Esophagus (tissue), 2 donors: ENCODE results near the gene UBR3. TPM values are rescaled to one million over a fixed set of nuclear protein-coding genes. Genes with fewer than 3 reads are reported as not detected.

Experiments used
- H3K27ac ChIP-seq, 2 donors: one replicate each; pipeline ENCODE4 v1.5.1; 2013; ENCODE audit warnings: low read depth in 2 of 2, mild to moderate bottlenecking in 2 of 2, inconsistent platforms in 1 of 2, low read length in 1 of 2, moderate library complexity in 1 of 2
- H3K27me3 ChIP-seq, 2 donors: one replicate each; pipeline ENCODE4 v1.6.1; 2013; ENCODE audit warnings: low read length in 2 of 2, control low read depth in 1 of 2, mild to moderate bottlenecking in 1 of 2; ENCODE audit not compliant: insufficient read depth in 2 of 2, control insufficient read depth in 1 of 2
- H3K36me3 ChIP-seq, 2 donors: one replicate each; pipeline ENCODE4 v1.6.1; 2013; ENCODE audit warnings: low read length in 1 of 2; ENCODE audit not compliant: control insufficient read depth in 2 of 2, insufficient read depth in 2 of 2
- H3K4me1 ChIP-seq, 2 donors: one replicate each; pipeline ENCODE4 v1.6.1; 2013; ENCODE audit warnings: low read length in 1 of 2; ENCODE audit not compliant: control insufficient read depth in 2 of 2, insufficient read depth in 2 of 2
- H3K4me3 ChIP-seq, 2 donors: one replicate each; pipeline ENCODE4 v1.5.1; 2013; ENCODE audit warnings: low read length in 2 of 2, mild to moderate bottlenecking in 2 of 2, low read depth in 1 of 2, moderate library complexity in 1 of 2
- H3K9me3 ChIP-seq, 2 donors: one replicate each; pipeline ENCODE4 v1.6.1; 2013; ENCODE audit warnings: mild to moderate bottlenecking in 2 of 2, low read depth in 1 of 2, low read length in 1 of 2, moderate library complexity in 1 of 2; ENCODE audit not compliant: control insufficient read depth in 2 of 2, insufficient read depth in 1 of 2
- WGBS, 2 donors: extraction: QIAGEN DNeasy Blood & Tissue Kit; methylation state at CpG; one replicate each; pipeline ENCODE4 v1.1.7; 2013; 5-methylcytosine and 5-hydroxymethylcytosine counted together
- polyA plus RNA-seq, 2 donors: library from polyadenylated mRNA; stranded (reverse); fragments of 200-250 nt; gene quantifications; one replicate each; pipeline ENCODE4 v1.2.3, GENCODE V29; 2013
- donor health status: healthy with polysubstance abuse.
- donor health status: Bipolar disorder and iron deficiency.

Gene UBR3
- polyA plus RNA-seq, result 1 to 10 TPM; 9.8 TPM

- Histone ChIP-seq H3K4me1 (peaks cover 0 to 3% of the 10 kb centered on the region in 2 donors), H3K4me3 (peak within 1 kb of the TSS; percentile 84 to 97), H3K27me3 (no peaks in the 10 kb centered on the region), H3K9me3 (no peaks in the 10 kb centered on the region), H3K27ac (peak within 1 kb of the TSS; percentile 79 to 88), H3K36me3 (no peaks in the 10 kb centered on the region)
- 1% methylated on average over 90 to 104 of the region's 104 CpGs for WGBS, 2 donors
These were observed at the start of gene UBR3 for GRCh38 chr2:169827272-169828140. Gene UBR3 (plus strand): TSS chr2:169827454. CDS start chr2:169827508, 54 bp downstream.

DNA sequence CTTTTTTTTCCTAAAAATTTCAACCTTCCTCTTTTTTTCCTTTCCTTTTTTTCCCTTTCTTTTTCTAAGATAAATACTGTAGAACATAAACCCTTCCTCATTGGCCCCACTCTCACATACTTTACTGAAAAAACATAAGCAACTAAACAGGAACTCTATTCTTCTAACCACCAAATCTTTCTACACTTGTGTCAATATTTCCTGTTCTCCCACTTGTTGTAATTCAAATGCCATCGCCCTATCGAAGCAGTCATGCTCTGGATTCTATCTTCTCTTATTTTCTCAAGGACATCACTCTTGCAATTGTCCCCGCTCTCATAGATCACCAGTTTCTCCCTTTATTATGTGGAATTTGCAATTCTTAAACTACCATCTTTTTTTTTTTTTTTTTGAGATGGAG lies 48.8 kb upstream of the UBR3 start:
- Histone ChIP-seq H3K27ac (no peak overlapping the region), H3K4me3 (no peak overlapping the region), H3K4me1 (no peaks in the 10 kb centered on the region), H3K9me3 (no peaks in the 10 kb centered on the region), H3K36me3 (no peaks in the 10 kb centered on the region), H3K27me3 (no peaks in the 10 kb centered on the region)
- 84 to 87% methylated on average over 3 of the region's 3 CpGs for WGBS, 2 donors

DNA sequence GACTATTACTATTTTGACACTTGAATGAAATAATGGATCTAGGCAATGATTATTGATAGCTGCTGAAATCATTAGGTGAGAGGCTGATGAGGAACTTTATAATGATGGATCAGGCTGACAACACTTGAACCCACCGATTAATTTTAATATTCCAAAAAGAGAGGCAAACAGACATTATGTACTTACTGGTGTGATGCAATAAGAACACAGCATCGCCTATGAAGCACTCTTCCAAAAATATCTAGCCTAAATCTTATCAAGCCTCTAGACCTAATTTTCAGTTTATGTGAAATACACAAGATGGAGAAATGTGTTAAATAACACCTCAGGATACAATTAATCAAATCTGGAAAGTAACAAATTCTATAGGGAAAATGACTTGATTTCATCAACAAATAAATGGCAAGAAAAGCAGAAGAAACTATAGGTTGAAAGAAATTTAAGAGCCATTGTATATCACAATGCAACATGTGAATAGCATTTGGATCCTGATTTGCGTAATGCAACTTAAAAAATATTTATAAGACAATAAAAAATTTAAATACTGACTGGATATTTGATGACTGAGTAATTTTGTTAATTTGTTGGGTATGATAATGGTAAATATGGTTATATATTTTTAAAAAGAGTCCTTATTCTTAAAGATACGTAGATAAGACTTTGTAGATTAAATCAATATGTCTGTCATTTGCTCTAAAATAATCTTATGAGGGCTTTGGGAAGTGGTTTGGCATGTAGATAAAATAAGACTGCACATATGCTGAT lies 45.8 kb upstream of the UBR3 start:
- Histone ChIP-seq H3K27me3 (no peaks in the 10 kb centered on the region), H3K4me1 (no peaks in the 10 kb centered on the region), H3K27ac (no peak overlapping the region), H3K36me3 (no peaks in the 10 kb centered on the region), H3K9me3 (no peaks in the 10 kb centered on the region), H3K4me3 (no peak overlapping the region)
- 80 to 94% methylated on average over 4 of the region's 4 CpGs for WGBS, 2 donors

DNA sequence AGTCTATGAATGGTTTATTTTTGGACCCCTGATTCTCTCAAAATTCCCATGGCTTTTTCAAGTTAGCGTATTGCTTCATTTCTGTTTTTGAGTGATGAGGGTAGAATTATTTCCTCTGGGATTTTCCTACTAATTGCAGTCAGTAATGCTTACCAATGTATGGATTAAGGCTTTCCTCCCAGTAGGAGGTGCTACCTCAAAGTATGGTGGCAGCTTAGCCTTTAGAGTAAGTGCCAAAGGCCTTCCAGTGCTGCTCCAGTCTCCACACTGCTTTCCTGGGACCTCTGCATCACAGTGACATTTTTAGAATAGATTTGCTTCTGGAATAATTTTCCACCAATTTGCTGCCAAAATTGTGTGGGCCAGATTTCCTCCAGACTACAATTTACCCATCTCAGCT lies 44.7 kb upstream of the UBR3 start:
- Histone ChIP-seq H3K4me1 (no peaks in the 10 kb centered on the region), H3K27ac (no peak overlapping the region), H3K27me3 (no peaks in the 10 kb centered on the region), H3K36me3 (no peaks in the 10 kb centered on the region), H3K9me3 (no peaks in the 10 kb centered on the region), H3K4me3 (no peak overlapping the region)
- 87 to 93% methylated on average over 1 of the region's 1 CpG for WGBS, 2 donors

DNA sequence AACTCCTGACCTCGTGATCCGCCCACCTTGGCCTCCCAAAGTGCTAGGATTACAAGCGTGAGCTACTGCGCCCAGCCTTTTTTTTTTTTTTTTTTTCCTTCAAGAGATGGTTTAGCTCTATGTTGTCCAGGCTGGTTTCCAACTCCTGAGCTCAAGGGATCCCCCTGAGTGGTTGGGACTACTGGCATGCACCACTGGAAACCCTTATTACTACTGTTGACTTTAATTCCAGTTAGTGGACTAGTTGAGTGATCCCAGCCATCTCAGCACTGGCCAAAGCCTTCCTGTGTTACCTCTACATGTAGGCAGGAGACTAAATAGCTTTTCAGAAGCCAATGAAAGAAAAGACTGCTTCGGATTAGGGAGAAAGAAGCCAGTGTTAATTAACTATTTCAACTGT lies 36.7 kb upstream of the UBR3 start:
- H3K27ac ChIP-seq, result no peak overlapping the region
- 84 to 87% methylated on average over 3 to 5 of the region's 5 CpGs for WGBS, 2 donors
- H3K27me3 ChIP-seq, result no peaks in the 10 kb centered on the region
- H3K9me3 ChIP-seq, result no peaks in the 10 kb centered on the region
- no peaks in the 10 kb centered on the region for H3K36me3 ChIP-seq
- no peak overlapping the region for H3K4me3 ChIP-seq
- peaks cover 0 to 2% of the 10 kb centered on the region in 2 donors for H3K4me1 ChIP-seq

DNA sequence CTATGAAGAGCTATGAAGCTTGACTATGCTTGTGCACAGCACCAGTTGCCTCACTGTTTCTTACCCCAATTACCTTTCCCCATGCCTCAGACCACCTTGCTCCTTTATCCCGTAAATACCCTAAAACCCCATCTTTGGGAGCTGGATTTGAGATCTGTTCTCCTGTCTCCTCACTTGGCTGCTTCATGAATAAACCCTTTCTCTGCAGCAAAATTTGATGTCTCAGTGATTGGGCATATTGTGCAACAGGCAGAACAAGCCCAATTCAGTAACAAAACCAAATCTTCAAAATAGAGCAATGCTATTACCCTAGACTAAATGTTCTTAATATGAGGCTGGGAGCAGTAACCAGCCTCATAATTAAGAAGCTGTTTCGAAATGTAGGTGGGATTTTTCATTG lies 32.1 kb upstream of the UBR3 start:
- 74 to 95% methylated on average over 2 of the region's 2 CpGs for WGBS, 2 donors
- Histone ChIP-seq H3K27me3 (no peaks in the 10 kb centered on the region), H3K27ac (no peak overlapping the region), H3K9me3 (no peaks in the 10 kb centered on the region), H3K4me1 (no peaks in the 10 kb centered on the region), H3K4me3 (no peak overlapping the region), H3K36me3 (no peaks in the 10 kb centered on the region)

GRCh38 chr2:169796441-169796840 lies 30.8 kb upstream of the UBR3 start:
- Histone ChIP-seq H3K9me3 (no peaks in the 10 kb centered on the region), H3K36me3 (no peaks in the 10 kb centered on the region), H3K27ac (no peak overlapping the region), H3K27me3 (no peaks in the 10 kb centered on the region), H3K4me3 (no peak overlapping the region), H3K4me1 (no peaks in the 10 kb centered on the region)
- WGBS, 2 donors, result 68 to 75% methylated on average over 6 of the region's 6 CpGs

DNA sequence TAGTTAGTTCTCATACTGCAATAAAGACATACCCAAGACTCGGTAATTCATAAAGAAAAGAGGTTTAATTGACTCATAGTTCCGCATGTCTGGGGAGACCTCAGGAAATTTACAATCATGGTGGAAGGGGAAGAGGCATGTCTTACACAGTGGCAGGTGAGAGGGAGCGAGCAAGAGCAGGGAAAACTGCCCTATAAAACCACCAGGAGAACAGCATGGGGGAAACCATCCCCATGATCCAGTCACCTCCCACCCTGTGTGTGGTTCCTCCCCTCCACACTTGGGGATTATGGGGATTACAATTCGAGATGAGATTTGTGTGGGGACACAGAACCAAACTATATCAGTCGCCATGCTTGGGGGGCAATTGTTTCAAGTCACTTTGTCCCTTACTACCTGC lies 29.7 kb upstream of the UBR3 start:
- no peak overlapping the region for H3K27ac ChIP-seq
- H3K4me3 ChIP-seq, result no peak overlapping the region
- H3K36me3 ChIP-seq, result peaks cover 0 to 3% of the 10 kb centered on the region in 2 donors
- no peaks in the 10 kb centered on the region for H3K4me1 ChIP-seq
- no peaks in the 10 kb centered on the region for H3K9me3 ChIP-seq
- no peaks in the 10 kb centered on the region for H3K27me3 ChIP-seq
- 93 to 95% methylated on average over 5 of the region's 5 CpGs for WGBS, 2 donors

DNA sequence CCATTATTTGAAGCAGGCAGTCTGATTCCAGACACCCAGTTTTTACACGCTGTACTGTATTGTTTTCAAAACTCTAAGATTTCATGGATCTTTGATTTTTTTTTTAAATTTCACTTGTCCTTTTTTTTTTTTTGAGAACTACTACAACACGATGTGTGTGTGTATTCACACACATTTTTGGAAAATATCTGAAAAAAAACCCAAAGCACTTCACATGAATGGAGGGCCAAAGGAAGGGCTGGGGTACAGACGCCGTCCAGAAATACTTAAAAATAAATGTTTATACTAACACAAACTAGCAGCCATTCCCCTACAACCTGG lies 28.9 kb upstream of the UBR3 start:
- Histone ChIP-seq H3K27me3 (no peaks in the 10 kb centered on the region), H3K27ac (peak overlapping the region; percentile 78 to 85), H3K9me3 (no peaks in the 10 kb centered on the region), H3K4me3 (peak overlapping the region; percentile 76 to 96), H3K36me3 (peaks cover 0 to 3% of the 10 kb centered on the region in 2 donors), H3K4me1 (no peaks in the 10 kb centered on the region)
- WGBS, 2 donors, result 4 to 10% methylated on average over 4 of the region's 4 CpGs
